Stomach (tissue), 4 donors: Measurements from ENCODE around the gene XRCC2.

ENCODE experiments used
- CTCF ChIP-seq, 7 experiments: fragments of 450-650 bp in 4 of 7; fragments of 200-600 bp in 3 of 7; sonication (generic) in 3 of 7; IDR thresholded peaks; one replicate each; pipeline ENCODE4 v1.5.1; 2016 to 2019; ENCODE audit warnings: antibody characterized with exemption in 7 of 7, control low read depth in 2 of 7, mild to moderate bottlenecking in 1 of 7
- POLR2A ChIP-seq, 4 donors: fragments of 450-650 bp; IDR thresholded peaks; one replicate each; pipeline ENCODE4 v1.6.1; 2016; ENCODE audit warnings: antibody characterized with exemption in 4 of 4, control low read depth in 2 of 4, mild to moderate bottlenecking in 1 of 4, moderate library complexity in 1 of 4

GRCh38 chr7:152640829-152641228 lies 35.1 kb downstream of the XRCC2 start:
- no peak for TF ChIP-seq CTCF (IDR thresholded peaks at IDR 0.05)
- no peak for TF ChIP-seq POLR2A (IDR thresholded peaks at IDR 0.05)
